Keratinocyte (primary cell): ENCODE measurements around the gene KLRC4. TPM values are rescaled to one million over a fixed set of nuclear protein-coding genes. Genes with fewer than 3 reads are reported as not detected.
"Not testable (repeated sequence)": the region's sequence is repeated elsewhere in the genome, so short reads cannot be mapped to it uniquely, and the experiment has no call there.

Source experiments
- DNase-seq: peaks from one replicate; pipeline ENCODE4 v3.0.0-alpha.2; 2011; ENCODE audit warnings: low read depth, missing footprints, low spot score
- FAIRE-seq: peaks from 2 replicates; lab custom pipeline; 2011; peaks lifted over from hg19 to GRCh38; lab: Jason Lieb, UNC
- H2AFZ ChIP-seq: 2 replicates; pipeline ENCODE4 v1.6.0; 2012; ENCODE audit warnings: low read length, control low read depth, inconsistent platforms; ENCODE audit not compliant: control insufficient read depth
- H3K27ac ChIP-seq: 2 replicates; pipeline ENCODE4 v1.5.1; 2011; ENCODE audit warnings: low read length; ENCODE audit not compliant: control insufficient read depth, insufficient read depth
- H3K27me3 ChIP-seq: 3 replicates; pipeline ENCODE4 v1.6.0; 2011; ENCODE audit warnings: low read length; ENCODE audit not compliant: control insufficient read depth, insufficient read depth; ENCODE audit errors: extremely low read depth
- H3K36me3 ChIP-seq, 2 experiments: 2 replicates in 1 of 2; 3 replicates in 1 of 2; pipeline ENCODE4 v1.5.1; 2011; ENCODE audit warnings: low read length in 2 of 2, mild to moderate bottlenecking in 1 of 2; ENCODE audit not compliant: control insufficient read depth in 2 of 2, insufficient read depth in 2 of 2; ENCODE audit errors: extremely low read depth in 1 of 2
- H3K4me1 ChIP-seq: 3 replicates; pipeline ENCODE4 v1.5.1; 2011; ENCODE audit warnings: low read length; ENCODE audit not compliant: control insufficient read depth, insufficient read depth; ENCODE audit errors: extremely low read depth
- H3K4me2 ChIP-seq: 3 replicates; pipeline ENCODE4 v1.6.0; 2011; ENCODE audit warnings: low read depth, low read length; ENCODE audit not compliant: control insufficient read depth, insufficient read depth; ENCODE audit errors: extremely low read depth
- H3K4me3 ChIP-seq, 3 experiments: fragments of 200-600 bp in 1 of 3; sonication (generic) in 1 of 3; 2 replicates in 2 of 3; 3 replicates in 1 of 3; pipeline ENCODE4 v1.5.1; 2011 to 2016; ENCODE audit warnings: low read length in 3 of 3, mild to moderate bottlenecking in 3 of 3, control low read depth in 2 of 3, inconsistent platforms in 1 of 3, low read depth in 1 of 3, mixed read lengths in 1 of 3, mixed run types in 1 of 3, moderate library complexity in 1 of 3; ENCODE audit not compliant: control insufficient read depth in 2 of 3, insufficient read depth in 2 of 3; ENCODE audit errors: extremely low read depth in 1 of 3
- H3K79me2 ChIP-seq: 2 replicates; pipeline ENCODE4 v1.6.0; 2012; ENCODE audit warnings: low read length; ENCODE audit not compliant: control insufficient read depth, insufficient read depth
- H3K9ac ChIP-seq: 3 replicates; pipeline ENCODE4 v1.6.0; 2011; ENCODE audit warnings: low read length; ENCODE audit not compliant: control insufficient read depth, insufficient read depth; ENCODE audit errors: extremely low read depth
- H3K9me1 ChIP-seq: 3 replicates; pipeline ENCODE4 v1.6.0; 2011; ENCODE audit warnings: low read length; ENCODE audit not compliant: control insufficient read depth, insufficient read depth; ENCODE audit errors: extremely low read depth
- H3K9me3 ChIP-seq: 2 replicates; pipeline ENCODE4 v1.5.1; 2012; ENCODE audit warnings: low read depth, low read length; ENCODE audit not compliant: control insufficient read depth
- H4K20me1 ChIP-seq: 3 replicates; pipeline ENCODE4 v1.6.0; 2011; ENCODE audit warnings: low read length; ENCODE audit not compliant: control insufficient read depth, insufficient read depth; ENCODE audit errors: extremely low read depth
- EZH2 ChIP-seq: IDR thresholded peaks from one replicate; pipeline ENCODE4 v1.6.1; 2012; ENCODE audit warnings: inconsistent platforms, mild to moderate bottlenecking, low read length, moderate library complexity
- dilution Hi-C: fragments of 300-500 bp; cut with MboI; formaldehyde crosslinking; loops from one replicate; pipeline ENCODE4 v1.7.0; 2020; ENCODE audit warnings: low sequenced_read_pairs; ENCODE audit not compliant: extremely low pct_ligation_motif_present
- polyA plus RNA-seq, 5 experiments: library from polyadenylated mRNA; depleted of rRNA in 3 of 5; stranded (reverse) in 3 of 5; stranded (forward) in 1 of 5; unstranded in 1 of 5; fragments of >200 nt; gene quantifications; 1 replicate in 1 of 5; 2 replicates in 3 of 5; 3 replicates in 1 of 5; pipeline versions ENCODE4 v1.2.1 to v1.2.3, GENCODE V29; 2011 to 2012; ENCODE audit warnings: missing spikeins in 2 of 5, low read depth in 1 of 5, low replicate concordance in 1 of 5
- TF ChIP-seq, protein P1 (sequence below), 3 experiments: IDR thresholded peaks in 1 of 3; conservative IDR thresholded peaks in 1 of 3; optimal IDR thresholded peaks in 1 of 3; 2 replicates in 2 of 3; 3 replicates in 1 of 3; pipeline versions ENCODE3 to v1.5.1; 2011; ENCODE audit warnings: low read length in 3 of 3, mild to moderate bottlenecking in 3 of 3, moderate library complexity in 2 of 3, control low read depth in 1 of 3, inconsistent platforms in 1 of 3; ENCODE audit not compliant: insufficient read depth in 2 of 3; ENCODE audit errors: extremely low read depth in 1 of 3

KLRC4 gene
- polyA plus RNA-seq, 1 donor (not counting 4 experiments of a cell fraction or from before 2014, with no cell fraction given): not detected

DNA sequence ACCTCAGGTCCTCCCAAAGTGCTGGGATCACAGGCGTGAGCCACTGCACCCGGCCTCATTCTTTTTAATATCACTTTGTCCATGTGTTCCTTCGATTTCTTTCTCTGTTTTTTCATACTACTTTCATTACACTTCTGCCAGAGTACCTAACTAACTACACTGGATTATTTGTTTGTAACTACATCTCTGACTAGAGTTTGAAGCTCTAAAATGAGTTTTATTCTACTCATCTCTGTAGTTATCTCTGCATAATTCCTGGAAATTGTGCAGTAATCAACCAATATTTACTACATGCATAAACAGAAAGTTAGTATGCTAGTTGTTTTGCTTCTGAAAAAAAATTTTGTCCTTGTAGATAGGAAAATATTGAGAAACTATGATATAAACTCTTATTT, 34.9 kb downstream of the KLRC4 start:
- no peak for FAIRE-seq

GRCh38 chr12:10372559-10372958, 37.0 kb downstream of the KLRC4 start:
- no peak for TF ChIP-seq EZH2
- TF ChIP-seq, protein P1, sequence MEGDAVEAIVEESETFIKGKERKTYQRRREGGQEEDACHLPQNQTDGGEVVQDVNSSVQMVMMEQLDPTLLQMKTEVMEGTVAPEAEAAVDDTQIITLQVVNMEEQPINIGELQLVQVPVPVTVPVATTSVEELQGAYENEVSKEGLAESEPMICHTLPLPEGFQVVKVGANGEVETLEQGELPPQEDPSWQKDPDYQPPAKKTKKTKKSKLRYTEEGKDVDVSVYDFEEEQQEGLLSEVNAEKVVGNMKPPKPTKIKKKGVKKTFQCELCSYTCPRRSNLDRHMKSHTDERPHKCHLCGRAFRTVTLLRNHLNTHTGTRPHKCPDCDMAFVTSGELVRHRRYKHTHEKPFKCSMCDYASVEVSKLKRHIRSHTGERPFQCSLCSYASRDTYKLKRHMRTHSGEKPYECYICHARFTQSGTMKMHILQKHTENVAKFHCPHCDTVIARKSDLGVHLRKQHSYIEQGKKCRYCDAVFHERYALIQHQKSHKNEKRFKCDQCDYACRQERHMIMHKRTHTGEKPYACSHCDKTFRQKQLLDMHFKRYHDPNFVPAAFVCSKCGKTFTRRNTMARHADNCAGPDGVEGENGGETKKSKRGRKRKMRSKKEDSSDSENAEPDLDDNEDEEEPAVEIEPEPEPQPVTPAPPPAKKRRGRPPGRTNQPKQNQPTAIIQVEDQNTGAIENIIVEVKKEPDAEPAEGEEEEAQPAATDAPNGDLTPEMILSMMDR (optimal IDR thresholded peaks at IDR 0.05 in 1 of 3, IDR thresholded peaks at IDR 0.05 in 1 of 3, conservative IDR thresholded peaks at IDR 0.05 in 1 of 3; ENCODE audit: extremely low read depth in 1 of 3, insufficient read depth in 2 of 3, low read length in 3 of 3): no peak
- Histone ChIP-seq H4K20me1 (no peaks in the 10 kb centered on the region), H3K4me2 (peak overlapping the region; percentile 1), H2AFZ (peak overlapping the region; percentile 1), H3K79me2 (peaks cover 11% of the 10 kb centered on the region), H3K4me1 (peaks cover 22% of the 10 kb centered on the region), H3K27ac (no peak overlapping the region), H3K4me3 (no peak overlapping the region), H3K9me3 (peaks cover 1% of the 10 kb centered on the region), H3K36me3 (peaks cover 3 to 7% of the 10 kb centered on the region in 2 experiments), H3K9me1 (no peaks in the 10 kb centered on the region), H3K27me3 (no peaks in the 10 kb centered on the region), H3K9ac (no peak overlapping the region)
- DNase-seq: no peak
- no peak for FAIRE-seq
- dilution Hi-C loops: no loop called here

More for the DNA sequence above, 34.9 kb downstream of the KLRC4 start:
- Histone ChIP-seq H3K79me2 (peaks cover 4% of the 10 kb centered on the region), H3K27ac (no peak overlapping the region), H3K9me1 (no peaks in the 10 kb centered on the region), H3K36me3 (peaks cover 2 to 7% of the 10 kb centered on the region in 2 experiments), H3K4me1 (peaks cover 20% of the 10 kb centered on the region), H3K4me3 (no peak overlapping the region), H3K27me3 (no peaks in the 10 kb centered on the region), H4K20me1 (no peaks in the 10 kb centered on the region), H3K9ac (no peak overlapping the region), H3K9me3 (no peaks in the 10 kb centered on the region), H3K4me2 (no peak overlapping the region), H2AFZ (no peak overlapping the region)
- dilution Hi-C loops: no loop called here
- TF ChIP-seq, protein P1 (optimal IDR thresholded peaks at IDR 0.05 in 1 of 3, IDR thresholded peaks at IDR 0.05 in 1 of 3, conservative IDR thresholded peaks at IDR 0.05 in 1 of 3; ENCODE audit: extremely low read depth in 1 of 3, insufficient read depth in 2 of 3, low read length in 3 of 3): no peak
- no peak for TF ChIP-seq EZH2
- DNase-seq: no peak

GRCh38 chr12:10371893-10372535, 37.5 kb downstream of the KLRC4 start:
- H3K9ac ChIP-seq, H3K27ac ChIP-seq, H4K20me1 ChIP-seq, H3K4me3 ChIP-seq, H3K27me3 ChIP-seq, H3K9me3 ChIP-seq, H3K9me1 ChIP-seq, H3K36me3 ChIP-seq, DNase-seq, dilution Hi-C loops: not testable (repeated sequence)
- Histone ChIP-seq H3K4me2 (peak overlapping the region; percentile 1), H2AFZ (peak overlapping the region; percentile 13), H3K4me1 (peaks cover 22% of the 10 kb centered on the region), H3K79me2 (peaks cover 15% of the 10 kb centered on the region)
- peak; percentile 46 for FAIRE-seq
